Vagina (tissue), 2 donors: ENCODE results near the gene NDUFA3. TPM values are rescaled to one million over a fixed set of nuclear protein-coding genes. Genes with fewer than 3 reads are reported as not detected.

Experiments
- DNase-seq, 2 donors: peaks; one replicate each; pipeline ENCODE4 v3.0.0-alpha.2; 2017; ENCODE audit errors: extremely low spot score in 2 of 2
- H3K27ac ChIP-seq: fragments of 200-600 bp; sonication (generic); one replicate; pipeline ENCODE4 v1.5.1; 2019
- H3K27me3 ChIP-seq: fragments of 200-600 bp; sonication (generic); one replicate; pipeline ENCODE4 v1.5.1; 2019
- H3K36me3 ChIP-seq, 2 donors: fragments of 200-600 bp; sonication (generic); one replicate each; pipeline ENCODE4 v1.5.1; 2017 to 2019
- H3K4me1 ChIP-seq: fragments of 200-600 bp; sonication (generic); one replicate; pipeline ENCODE4 v1.5.1; 2019
- H3K4me3 ChIP-seq, 2 donors: fragments of 200-600 bp; sonication (generic); 1 replicate in 1 of 2; 2 replicates in 1 of 2; pipeline ENCODE4 v1.5.1; 2016 to 2019
- H3K9me3 ChIP-seq: fragments of 200-600 bp; sonication (generic); one replicate; pipeline ENCODE4 v1.5.1; 2019
- CTCF ChIP-seq, 3 experiments: fragments of 450-650 bp in 2 of 3; fragments of 200-600 bp in 1 of 3; sonication (generic) in 1 of 3; IDR thresholded peaks; one replicate each; pipeline ENCODE4 v1.5.1; 2017 to 2019; ENCODE audit warnings: antibody characterized with exemption in 3 of 3, mild to moderate bottlenecking in 2 of 3, moderate library complexity in 2 of 3
- POLR2A ChIP-seq, 2 donors: fragments of 450-650 bp; IDR thresholded peaks; one replicate each; pipeline ENCODE4 v1.6.1; 2017; ENCODE audit warnings: antibody characterized with exemption in 2 of 2, mild to moderate bottlenecking in 2 of 2, moderate library complexity in 2 of 2
- POLR2AphosphoS5 ChIP-seq, 2 donors: sonication (generic); formaldehyde crosslinking; IDR thresholded peaks; one replicate each; pipeline ENCODE4 v1.9.0; 2017; ENCODE audit warnings: antibody characterized with exemption in 2 of 2, mild to moderate bottlenecking in 2 of 2, low read depth in 1 of 2; ENCODE audit not compliant: insufficient read depth in 1 of 2
- intact Hi-C: fragments of 100-400 bp; cut with DNase I; formaldehyde crosslinking; loops from one replicate; pipeline ENCODE4 v1.15.1; 2023
- total RNA-seq: library from RNA; depleted of rRNA; stranded (reverse); fragments of >200 nt; gene quantifications from one replicate; pipeline ENCODE4 v1.2.3, GENCODE V29; 2016

Gene NDUFA3
- total RNA-seq, 1 donor from 2014 or later = 79.3 TPM

GRCh38 chr19:54151362-54152035 lies 48.8 kb downstream of the NDUFA3 start:
- TF ChIP-seq POLR2A (IDR thresholded peaks at IDR 0.05) = no peak
- TF ChIP-seq POLR2AphosphoS5 (IDR thresholded peaks at IDR 0.05; ENCODE audit: insufficient read depth in 1 of 2, low read depth in 1 of 2) = no peak
- no peak for TF ChIP-seq CTCF (IDR thresholded peaks at IDR 0.05)
- Histone ChIP-seq H3K4me3 (no peak overlapping the region), H3K9me3 (no peaks in the 10 kb centered on the region), H3K36me3 (peaks cover 0 to 90% of the 10 kb centered on the region in 2 donors), H3K27me3 (no peaks in the 10 kb centered on the region), H3K27ac (no peak overlapping the region), H3K4me1 (no peaks in the 10 kb centered on the region)
- intact Hi-C loops = no loop called here
- no peak for DNase-seq

- H3K27me3 ChIP-seq = no peaks in the 10 kb centered on the region
- no peak for DNase-seq
- H3K4me1 ChIP-seq = no peaks in the 10 kb centered on the region
- no peak overlapping the region for H3K27ac ChIP-seq
- peaks cover 0 to 88% of the 10 kb centered on the region in 2 donors for H3K36me3 ChIP-seq
- TF ChIP-seq CTCF (IDR thresholded peaks at IDR 0.05) (no peak), POLR2AphosphoS5 (IDR thresholded peaks at IDR 0.05; ENCODE audit: insufficient read depth in 1 of 2, low read depth in 1 of 2) (no peak)
- intact Hi-C loops = no loop called here
- no peak overlapping the region for H3K4me3 ChIP-seq
- H3K9me3 ChIP-seq = no peaks in the 10 kb centered on the region
These were observed 49.6 kb downstream of the NDUFA3 start for GRCh38 chr19:54152267-54152666.

GRCh38 chr19:54152878-54153524 lies 50.3 kb downstream of the NDUFA3 start:
- no peak for DNase-seq
- no peak overlapping the region for H3K27ac ChIP-seq
- no peaks in the 10 kb centered on the region for H3K9me3 ChIP-seq
- H3K36me3 ChIP-seq = peaks cover 0 to 85% of the 10 kb centered on the region in 2 donors
- intact Hi-C loops = no loop called here
- H3K27me3 ChIP-seq = no peaks in the 10 kb centered on the region
- TF ChIP-seq CTCF (IDR thresholded peaks at IDR 0.05) (no peak), POLR2AphosphoS5 (IDR thresholded peaks at IDR 0.05; ENCODE audit: insufficient read depth in 1 of 2, low read depth in 1 of 2) (no peak), POLR2A (IDR thresholded peaks at IDR 0.05) (no peak)
- peaks cover 2% of the 10 kb centered on the region for H3K4me1 ChIP-seq
- H3K4me3 ChIP-seq = no peak overlapping the region

- intact Hi-C loops = no loop called here
- H3K9me3 ChIP-seq = no peaks in the 10 kb centered on the region
- no peak for DNase-seq
- no peak overlapping the region for H3K4me3 ChIP-seq
- peaks cover 10% of the 10 kb centered on the region for H3K4me1 ChIP-seq
- no peak overlapping the region for H3K27ac ChIP-seq
- TF ChIP-seq POLR2A (IDR thresholded peaks at IDR 0.05) (no peak), CTCF (IDR thresholded peaks at IDR 0.05) (no peak), POLR2AphosphoS5 (IDR thresholded peaks at IDR 0.05; ENCODE audit: insufficient read depth in 1 of 2, low read depth in 1 of 2) (no peak)
- peaks cover 0 to 79% of the 10 kb centered on the region in 2 donors for H3K36me3 ChIP-seq
- H3K27me3 ChIP-seq = no peaks in the 10 kb centered on the region
These were observed 51.2 kb downstream of the NDUFA3 start for GRCh38 chr19:54153731-54154326.
